Stomach (tissue), 4 donors: ENCODE measurements around the gene COL4A1.

Experiments used
- EP300 ChIP-seq: sonication (generic); formaldehyde crosslinking; IDR thresholded peaks from one replicate; pipeline ENCODE4 v1.6.1; 2017; ENCODE audit warnings: antibody characterized with exemption
- POLR2A ChIP-seq, 4 donors: fragments of 450-650 bp; IDR thresholded peaks; one replicate each; pipeline ENCODE4 v1.6.1; 2016; ENCODE audit warnings: antibody characterized with exemption in 4 of 4, control low read depth in 2 of 4, mild to moderate bottlenecking in 1 of 4, moderate library complexity in 1 of 4

- TF ChIP-seq POLR2A (IDR thresholded peaks at IDR 0.05) (no peak), EP300 (no peak)
Measured at GRCh38 chr13:110176431-110176830, 130.5 kb downstream of the COL4A1 start.
